ENCODE data around the gene AMER3. TPM values are rescaled to one million over a fixed set of nuclear protein-coding genes. Genes with fewer than 3 reads are reported as not detected.
A peak's percentile ranks its signal among the peaks of the same experiment; 100 is the strongest.
"Not testable (repeated sequence)": the region's sequence is repeated elsewhere in the genome, so short reads cannot be mapped to it uniquely, and the experiment has no call there.

Gene AMER3, protein sequence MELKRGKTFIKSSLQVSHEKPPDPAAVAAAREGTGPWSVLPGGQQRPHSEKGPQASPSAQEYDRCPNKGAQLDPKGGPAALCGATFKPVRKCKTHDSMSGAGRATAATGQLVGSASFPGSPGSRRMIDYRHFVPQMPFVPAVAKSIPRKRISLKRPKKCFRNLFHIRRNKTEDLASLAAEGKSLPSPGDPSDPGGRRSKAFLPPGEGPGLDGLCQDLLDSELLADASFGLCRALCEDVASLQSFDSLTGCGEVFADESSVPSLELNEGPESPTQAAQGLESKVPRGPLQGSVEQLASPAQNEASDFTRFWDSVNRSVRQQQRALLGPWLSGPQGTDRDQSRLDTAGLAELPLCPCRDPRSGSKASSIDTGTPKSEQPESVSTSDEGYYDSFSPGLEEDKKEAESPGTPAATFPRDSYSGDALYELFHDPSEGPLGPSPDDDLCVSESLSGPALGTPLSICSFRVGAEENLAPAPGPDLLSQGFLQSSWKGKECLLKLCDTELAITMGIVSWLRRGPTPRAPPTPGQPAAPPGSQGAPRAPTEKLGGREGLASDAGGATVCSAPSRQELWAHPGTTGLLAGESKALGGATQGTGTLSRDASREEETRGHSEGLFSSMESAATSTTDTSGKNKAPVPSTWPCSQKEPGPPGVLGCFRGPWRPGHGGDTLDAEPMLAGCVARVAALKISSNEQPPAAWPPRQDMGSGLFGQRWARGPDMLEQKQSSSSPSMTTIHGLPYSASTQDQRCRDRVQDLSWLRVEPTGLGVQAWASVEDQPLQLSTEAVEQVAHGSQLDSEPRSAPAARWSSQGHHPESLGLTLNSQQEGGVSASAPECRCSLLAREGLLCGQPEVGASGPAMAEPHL
- total RNA-seq (2022) (0.79 TPM in 2 replicates), Bru-seq, nascent RNA (percentile 34 among the genes with signal in this experiment), BruChase-seq, experiment 1, labeled RNA remaining after a 2-hour chase (percentile 38 among the genes with signal in this experiment), BruChase-seq, experiment 2, labeled RNA remaining after a 6-hour chase (percentile 23 among the genes with signal in this experiment)
- long read RNA-seq, result 0 reads

GRCh38 chr2:130755256-130756052 lies at the start of gene AMER3:
Gene AMER3, plus strand, starts transcription at chr2:130755540. Its CDS starts 6,533 bp downstream, at chr2:130762073.
- no peaks in the 10 kb centered on the region for H3K9me3 Mint-ChIP-seq (ENCODE audit: unreplicated experiment)
- H3K36me3 Mint-ChIP-seq (ENCODE audit: insufficient read depth, unreplicated experiment), result no peaks in the 10 kb centered on the region
- Histone ChIP-seq H3K36me3 (ENCODE audit: control insufficient read depth, insufficient read depth, low read length) (no peaks in the 10 kb centered on the region), H3K4me1 (no peaks in the 10 kb centered on the region), H3K9me3 (no peaks in the 10 kb centered on the region), H3K4me3 (ENCODE audit: low read depth, low read length) (peak within 1 kb of the TSS; percentile 82), H3K27me3 (replicated peaks; ENCODE audit: control insufficient read depth, insufficient read depth, low read length) (no peaks in the 10 kb centered on the region)
- TF ChIP-seq, protein P1, sequence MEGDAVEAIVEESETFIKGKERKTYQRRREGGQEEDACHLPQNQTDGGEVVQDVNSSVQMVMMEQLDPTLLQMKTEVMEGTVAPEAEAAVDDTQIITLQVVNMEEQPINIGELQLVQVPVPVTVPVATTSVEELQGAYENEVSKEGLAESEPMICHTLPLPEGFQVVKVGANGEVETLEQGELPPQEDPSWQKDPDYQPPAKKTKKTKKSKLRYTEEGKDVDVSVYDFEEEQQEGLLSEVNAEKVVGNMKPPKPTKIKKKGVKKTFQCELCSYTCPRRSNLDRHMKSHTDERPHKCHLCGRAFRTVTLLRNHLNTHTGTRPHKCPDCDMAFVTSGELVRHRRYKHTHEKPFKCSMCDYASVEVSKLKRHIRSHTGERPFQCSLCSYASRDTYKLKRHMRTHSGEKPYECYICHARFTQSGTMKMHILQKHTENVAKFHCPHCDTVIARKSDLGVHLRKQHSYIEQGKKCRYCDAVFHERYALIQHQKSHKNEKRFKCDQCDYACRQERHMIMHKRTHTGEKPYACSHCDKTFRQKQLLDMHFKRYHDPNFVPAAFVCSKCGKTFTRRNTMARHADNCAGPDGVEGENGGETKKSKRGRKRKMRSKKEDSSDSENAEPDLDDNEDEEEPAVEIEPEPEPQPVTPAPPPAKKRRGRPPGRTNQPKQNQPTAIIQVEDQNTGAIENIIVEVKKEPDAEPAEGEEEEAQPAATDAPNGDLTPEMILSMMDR (IDR thresholded peaks at IDR 0.05; ENCODE audit: insufficient read depth in 1 of 2, low read depth in 1 of 2, low read length in 1 of 2, severe bottlenecking in 1 of 2, unreplicated experiment in 1 of 2), result no peak
- ChIA-PET POLR2A (no interaction called here), CTCF (no interaction called here)
- no TSS peak for BruUV-seq (replicated peaks)
- H3K4me3 Mint-ChIP-seq (ENCODE audit: unreplicated experiment), result peak within 1 kb of the TSS; percentile 79
- no peak within 1 kb of the TSS for H3K27ac Mint-ChIP-seq (ENCODE audit: unreplicated experiment)
- DNase-seq, result peak; percentile 75 to 79
- intact Hi-C loops (cut with micrococcal nuclease; ENCODE audit: unreplicated experiment), result loop anchor here (1.0 kb wide), 2 partner anchors 11 to 28 kb away; no protein-coding TSS in a partner anchor
- H3K4me1 Mint-ChIP-seq (ENCODE audit: low read depth, unreplicated experiment), result no peaks in the 10 kb centered on the region
- peaks cover 18% of the 10 kb centered on the region for H3K27me3 Mint-ChIP-seq (ENCODE audit: insufficient read depth, unreplicated experiment)

GRCh38 chr2:130714795-130715194 lies 40.5 kb upstream of the AMER3 start:
- H3K4me3 ChIP-seq (ENCODE audit: low read depth, low read length); H3K36me3 Mint-ChIP-seq (ENCODE audit: insufficient read depth, unreplicated experiment); intact Hi-C loops (cut with micrococcal nuclease; ENCODE audit: unreplicated experiment); H3K27me3 ChIP-seq (replicated peaks; ENCODE audit: control insufficient read depth, insufficient read depth, low read length); H3K9me3 ChIP-seq; H3K9me3 Mint-ChIP-seq (ENCODE audit: unreplicated experiment); BruUV-seq (replicated peaks); POLR2A ChIA-PET; H3K4me1 ChIP-seq; DNase-seq; H3K4me3 Mint-ChIP-seq (ENCODE audit: unreplicated experiment); H3K4me1 Mint-ChIP-seq (ENCODE audit: low read depth, unreplicated experiment); H3K36me3 ChIP-seq (ENCODE audit: control insufficient read depth, insufficient read depth, low read length); CTCF ChIA-PET; H3K27ac Mint-ChIP-seq (ENCODE audit: unreplicated experiment); H3K27me3 Mint-ChIP-seq (ENCODE audit: insufficient read depth, unreplicated experiment): not testable (repeated sequence)

DNA sequence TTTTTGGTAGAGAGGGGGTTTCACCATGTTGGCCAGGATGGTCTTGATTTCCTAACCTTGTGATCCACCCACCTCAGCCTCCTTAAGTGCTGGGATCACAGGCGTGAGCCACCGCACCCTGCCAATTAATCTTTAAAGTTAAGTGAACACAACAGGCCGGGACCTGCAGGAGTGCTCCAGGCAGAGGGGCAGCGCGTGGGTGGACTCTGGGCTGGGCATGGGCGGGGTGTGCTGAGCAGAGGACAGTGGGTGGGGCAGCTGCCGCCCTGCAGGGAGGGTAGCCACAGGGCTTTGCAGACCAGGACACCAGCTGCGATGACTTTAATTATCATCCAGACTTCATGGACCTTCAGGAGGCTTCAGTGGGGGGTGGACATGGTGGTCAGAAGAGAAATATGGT lies 35.3 kb upstream of the AMER3 start:
- Mint-ChIP-seq H3K27ac (ENCODE audit: unreplicated experiment) (no peak overlapping the region), H3K27me3 (ENCODE audit: insufficient read depth, unreplicated experiment) (no peaks in the 10 kb centered on the region), H3K4me1 (ENCODE audit: low read depth, unreplicated experiment) (no peaks in the 10 kb centered on the region), H3K9me3 (ENCODE audit: unreplicated experiment) (peaks cover 9% of the 10 kb centered on the region), H3K4me3 (ENCODE audit: unreplicated experiment) (no peak overlapping the region), H3K36me3 (ENCODE audit: insufficient read depth, unreplicated experiment) (no peaks in the 10 kb centered on the region)
- DNase-seq, result no peak
- Histone ChIP-seq H3K4me3 (ENCODE audit: low read depth, low read length) (no peak overlapping the region), H3K4me1 (no peaks in the 10 kb centered on the region), H3K9me3 (peaks cover 6% of the 10 kb centered on the region; the same call in 1 of the 2 replicates), H3K36me3 (ENCODE audit: control insufficient read depth, insufficient read depth, low read length) (no peaks in the 10 kb centered on the region), H3K27me3 (replicated peaks; ENCODE audit: control insufficient read depth, insufficient read depth, low read length) (no peaks in the 10 kb centered on the region)
- CTCF ChIA-PET, result no interaction called here
- no TSS peak for BruUV-seq (replicated peaks)
- POLR2A ChIA-PET, result no interaction called here
- intact Hi-C loops (cut with micrococcal nuclease; ENCODE audit: unreplicated experiment), result no loop called here
- TF ChIP-seq, protein P1 (IDR thresholded peaks at IDR 0.05; ENCODE audit: insufficient read depth in 1 of 2, low read depth in 1 of 2, low read length in 1 of 2, severe bottlenecking in 1 of 2, unreplicated experiment in 1 of 2), result no peak

Data from Caco-2 (cell line).